ENCODE data around the gene SNRNP35.
A peak's percentile ranks its signal among the peaks of the same experiment; 100 is the strongest.

Gene SNRNP35

DNA sequence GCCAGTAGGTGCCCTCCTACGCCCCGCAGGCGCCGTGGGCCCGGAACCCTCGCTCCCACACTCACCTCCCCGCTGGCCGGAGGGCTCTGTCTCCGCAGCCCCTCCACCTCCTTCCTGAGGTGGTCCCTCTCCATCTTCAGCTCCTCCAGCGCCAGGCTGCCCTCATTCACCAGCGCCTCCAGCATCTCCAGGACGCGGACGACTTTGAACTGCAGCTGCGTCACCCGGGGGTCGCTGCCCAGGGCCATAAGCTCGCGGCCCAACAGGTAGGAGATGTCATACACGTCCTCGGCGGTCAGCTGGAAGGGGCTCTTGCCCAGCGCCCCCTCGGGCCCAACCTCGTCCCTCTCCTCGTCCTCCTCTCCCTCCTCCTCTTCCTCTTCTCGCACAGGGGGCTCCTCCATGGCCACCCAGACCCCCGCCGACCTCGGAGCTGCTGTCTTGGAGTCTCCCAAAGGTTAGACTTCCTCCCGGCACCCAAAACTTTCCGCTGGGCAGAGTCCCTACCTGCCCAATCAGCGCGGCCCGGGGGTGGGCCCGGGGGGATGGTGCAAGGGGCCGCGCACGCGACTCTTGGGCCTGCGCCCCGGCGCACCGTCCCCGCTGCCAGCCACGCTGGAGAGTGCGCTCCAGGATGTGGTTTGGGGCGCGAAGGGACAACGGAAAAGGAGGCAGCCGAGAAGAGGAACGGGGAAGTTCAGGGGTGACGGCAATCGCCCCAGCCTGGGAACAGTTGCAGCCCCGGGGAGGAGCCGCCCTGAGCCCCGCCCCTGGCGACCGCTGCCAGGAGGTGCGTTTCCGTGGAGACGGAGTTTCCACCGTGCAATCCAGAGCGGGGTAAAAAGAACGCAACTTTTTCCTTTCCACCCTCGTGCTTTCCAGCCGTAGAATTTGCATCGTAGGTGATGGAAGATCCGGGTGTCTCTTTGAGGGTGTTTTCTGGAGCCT is 21.6 kb upstream of the SNRNP35 start, which contains the start of gene RILPL2 (continued):
- TF ChIP-seq, protein P1, sequence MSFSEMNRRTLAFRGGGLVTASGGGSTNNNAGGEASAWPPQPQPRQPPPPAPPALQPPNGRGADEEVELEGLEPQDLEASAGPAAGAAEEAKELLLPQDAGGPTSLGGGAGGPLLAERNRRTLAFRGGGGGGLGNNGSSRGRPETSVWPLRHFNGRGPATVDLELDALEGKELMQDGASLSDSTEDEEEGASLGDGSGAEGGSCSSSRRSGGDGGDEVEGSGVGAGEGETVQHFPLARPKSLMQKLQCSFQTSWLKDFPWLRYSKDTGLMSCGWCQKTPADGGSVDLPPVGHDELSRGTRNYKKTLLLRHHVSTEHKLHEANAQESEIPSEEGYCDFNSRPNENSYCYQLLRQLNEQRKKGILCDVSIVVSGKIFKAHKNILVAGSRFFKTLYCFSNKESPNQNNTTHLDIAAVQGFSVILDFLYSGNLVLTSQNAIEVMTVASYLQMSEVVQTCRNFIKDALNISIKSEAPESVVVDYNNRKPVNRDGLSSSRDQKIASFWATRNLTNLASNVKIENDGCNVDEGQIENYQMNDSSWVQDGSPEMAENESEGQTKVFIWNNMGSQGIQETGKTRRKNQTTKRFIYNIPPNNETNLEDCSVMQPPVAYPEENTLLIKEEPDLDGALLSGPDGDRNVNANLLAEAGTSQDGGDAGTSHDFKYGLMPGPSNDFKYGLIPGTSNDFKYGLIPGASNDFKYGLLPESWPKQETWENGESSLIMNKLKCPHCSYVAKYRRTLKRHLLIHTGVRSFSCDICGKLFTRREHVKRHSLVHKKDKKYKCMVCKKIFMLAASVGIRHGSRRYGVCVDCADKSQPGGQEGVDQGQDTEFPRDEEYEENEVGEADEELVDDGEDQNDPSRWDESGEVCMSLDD (tag by site-specific recombination; IDR thresholded peaks at IDR 0.05), result no peak
- TF ChIP-seq ZNF19 (tag by site-specific recombination; IDR thresholded peaks at IDR 0.05; ENCODE audit: low read depth) (no peak), ZNF175 (tag by site-specific recombination; IDR thresholded peaks at IDR 0.05) (no peak), OVOL3 (tag by site-specific recombination; IDR thresholded peaks at IDR 0.05) (no peak), ZNF571 (tag by site-specific recombination; IDR thresholded peaks at IDR 0.05) (no peak), ZNF530 (tag by site-specific recombination; IDR thresholded peaks at IDR 0.05; ENCODE audit: low read depth) (no peak), KLF7 (tag by site-specific recombination; IDR thresholded peaks at IDR 0.05; ENCODE audit: borderline replicate concordance) (peak; percentile 11; the same call in 1 of the 2 replicates), ZNF501 (tag by site-specific recombination; IDR thresholded peaks at IDR 0.05) (0 out of 2 replicates have a peak, but pooled peaks have one; percentile 51), ZNF560 (tag by site-specific recombination; IDR thresholded peaks at IDR 0.05; ENCODE audit: borderline replicate concordance) (no peak), ZNF221 (tag by site-specific recombination; IDR thresholded peaks at IDR 0.05; ENCODE audit: borderline replicate concordance) (no peak), MYNN (tag by site-specific recombination; IDR thresholded peaks at IDR 0.05; ENCODE audit: borderline replicate concordance) (peak; percentile 97), ZNF324 (tag by site-specific recombination; IDR thresholded peaks at IDR 0.05) (0 out of 2 replicates have a peak, but pooled peaks have one; percentile 20), BCL11A (tag by site-specific recombination; IDR thresholded peaks at IDR 0.05; ENCODE audit: low read depth) (no peak), ZNF843 (tag by site-specific recombination; IDR thresholded peaks at IDR 0.05) (peak; percentile 51), ZNF146 (tag by site-specific recombination; IDR thresholded peaks at IDR 0.05) (0 out of 2 replicates have a peak, but pooled peaks have one; percentile 17), ZFHX2 (tag by site-specific recombination; conservative IDR thresholded peaks at IDR 0.05) (peak; percentile 79)
- TF ChIP-seq, protein P2, sequence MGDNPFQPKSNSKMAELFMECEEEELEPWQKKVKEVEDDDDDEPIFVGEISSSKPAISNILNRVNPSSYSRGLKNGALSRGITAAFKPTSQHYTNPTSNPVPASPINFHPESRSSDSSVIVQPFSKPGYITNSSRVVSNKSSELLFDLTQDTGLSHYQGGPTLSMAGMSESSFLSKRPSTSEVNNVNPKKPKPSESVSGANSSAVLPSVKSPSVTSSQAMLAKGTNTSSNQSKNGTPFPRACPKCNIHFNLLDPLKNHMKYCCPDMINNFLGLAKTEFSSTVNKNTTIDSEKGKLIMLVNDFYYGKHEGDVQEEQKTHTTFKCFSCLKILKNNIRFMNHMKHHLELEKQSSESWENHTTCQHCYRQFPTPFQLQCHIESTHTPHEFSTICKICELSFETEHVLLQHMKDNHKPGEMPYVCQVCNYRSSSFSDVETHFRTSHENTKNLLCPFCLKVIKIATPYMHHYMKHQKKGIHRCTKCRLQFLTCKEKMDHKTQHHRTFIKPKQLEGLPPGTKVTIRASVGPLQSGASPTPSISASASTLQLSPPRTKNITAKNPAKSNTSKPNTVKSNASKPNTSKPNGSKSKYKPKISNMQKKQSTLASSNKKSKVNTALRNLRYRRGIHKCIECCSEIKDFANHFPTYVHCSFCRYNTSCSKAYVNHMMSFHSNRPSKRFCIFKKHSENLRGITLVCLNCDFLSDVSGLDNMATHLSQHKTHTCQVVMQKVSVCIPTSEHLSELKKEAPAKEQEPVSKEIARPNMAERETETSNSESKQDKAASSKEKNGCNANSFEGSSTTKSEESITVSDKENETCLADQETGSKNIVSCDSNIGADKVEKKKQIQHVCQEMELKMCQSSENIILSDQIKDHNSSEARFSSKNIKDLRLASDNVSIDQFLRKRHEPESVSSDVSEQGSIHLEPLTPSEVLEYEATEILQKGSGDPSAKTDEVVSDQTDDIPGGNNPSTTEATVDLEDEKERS (tag by site-specific recombination; IDR thresholded peaks at IDR 0.05), result no peak
- TF ChIP-seq, protein P3, sequence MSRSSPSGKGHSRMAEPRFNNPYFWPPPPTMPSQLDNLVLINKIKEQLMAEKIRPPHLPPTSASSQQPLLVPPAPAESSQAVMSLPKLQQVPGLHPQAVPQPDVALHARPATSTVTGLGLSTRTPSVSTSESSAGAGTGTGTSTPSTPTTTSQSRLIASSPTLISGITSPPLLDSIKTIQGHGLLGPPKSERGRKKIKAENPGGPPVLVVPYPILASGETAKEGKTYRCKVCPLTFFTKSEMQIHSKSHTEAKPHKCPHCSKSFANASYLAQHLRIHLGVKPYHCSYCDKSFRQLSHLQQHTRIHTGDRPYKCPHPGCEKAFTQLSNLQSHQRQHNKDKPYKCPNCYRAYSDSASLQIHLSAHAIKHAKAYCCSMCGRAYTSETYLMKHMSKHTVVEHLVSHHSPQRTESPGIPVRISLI (tag by site-specific recombination; IDR thresholded peaks at IDR 0.05), result no peak
- TF ChIP-seq, protein P4, sequence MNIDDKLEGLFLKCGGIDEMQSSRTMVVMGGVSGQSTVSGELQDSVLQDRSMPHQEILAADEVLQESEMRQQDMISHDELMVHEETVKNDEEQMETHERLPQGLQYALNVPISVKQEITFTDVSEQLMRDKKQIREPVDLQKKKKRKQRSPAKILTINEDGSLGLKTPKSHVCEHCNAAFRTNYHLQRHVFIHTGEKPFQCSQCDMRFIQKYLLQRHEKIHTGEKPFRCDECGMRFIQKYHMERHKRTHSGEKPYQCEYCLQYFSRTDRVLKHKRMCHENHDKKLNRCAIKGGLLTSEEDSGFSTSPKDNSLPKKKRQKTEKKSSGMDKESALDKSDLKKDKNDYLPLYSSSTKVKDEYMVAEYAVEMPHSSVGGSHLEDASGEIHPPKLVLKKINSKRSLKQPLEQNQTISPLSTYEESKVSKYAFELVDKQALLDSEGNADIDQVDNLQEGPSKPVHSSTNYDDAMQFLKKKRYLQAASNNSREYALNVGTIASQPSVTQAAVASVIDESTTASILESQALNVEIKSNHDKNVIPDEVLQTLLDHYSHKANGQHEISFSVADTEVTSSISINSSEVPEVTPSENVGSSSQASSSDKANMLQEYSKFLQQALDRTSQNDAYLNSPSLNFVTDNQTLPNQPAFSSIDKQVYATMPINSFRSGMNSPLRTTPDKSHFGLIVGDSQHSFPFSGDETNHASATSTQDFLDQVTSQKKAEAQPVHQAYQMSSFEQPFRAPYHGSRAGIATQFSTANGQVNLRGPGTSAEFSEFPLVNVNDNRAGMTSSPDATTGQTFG (tag by site-specific recombination; IDR thresholded peaks at IDR 0.05; ENCODE audit: borderline replicate concordance), result no peak
- TF ChIP-seq, protein P5, sequence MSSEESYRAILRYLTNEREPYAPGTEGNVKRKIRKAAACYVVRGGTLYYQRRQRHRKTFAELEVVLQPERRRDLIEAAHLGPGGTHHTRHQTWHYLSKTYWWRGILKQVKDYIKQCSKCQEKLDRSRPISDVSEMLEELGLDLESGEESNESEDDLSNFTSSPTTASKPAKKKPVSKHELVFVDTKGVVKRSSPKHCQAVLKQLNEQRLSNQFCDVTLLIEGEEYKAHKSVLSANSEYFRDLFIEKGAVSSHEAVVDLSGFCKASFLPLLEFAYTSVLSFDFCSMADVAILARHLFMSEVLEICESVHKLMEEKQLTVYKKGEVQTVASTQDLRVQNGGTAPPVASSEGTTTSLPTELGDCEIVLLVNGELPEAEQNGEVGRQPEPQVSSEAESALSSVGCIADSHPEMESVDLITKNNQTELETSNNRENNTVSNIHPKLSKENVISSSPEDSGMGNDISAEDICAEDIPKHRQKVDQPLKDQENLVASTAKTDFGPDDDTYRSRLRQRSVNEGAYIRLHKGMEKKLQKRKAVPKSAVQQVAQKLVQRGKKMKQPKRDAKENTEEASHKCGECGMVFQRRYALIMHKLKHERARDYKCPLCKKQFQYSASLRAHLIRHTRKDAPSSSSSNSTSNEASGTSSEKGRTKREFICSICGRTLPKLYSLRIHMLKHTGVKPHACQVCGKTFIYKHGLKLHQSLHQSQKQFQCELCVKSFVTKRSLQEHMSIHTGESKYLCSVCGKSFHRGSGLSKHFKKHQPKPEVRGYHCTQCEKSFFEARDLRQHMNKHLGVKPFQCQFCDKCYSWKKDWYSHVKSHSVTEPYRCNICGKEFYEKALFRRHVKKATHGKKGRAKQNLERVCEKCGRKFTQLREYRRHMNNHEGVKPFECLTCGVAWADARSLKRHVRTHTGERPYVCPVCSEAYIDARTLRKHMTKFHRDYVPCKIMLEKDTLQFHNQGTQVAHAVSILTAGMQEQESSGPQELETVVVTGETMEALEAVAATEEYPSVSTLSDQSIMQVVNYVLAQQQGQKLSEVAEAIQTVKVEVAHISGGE (tag by site-specific recombination; conservative IDR thresholded peaks at IDR 0.05; ENCODE audit: low read depth), result peak; percentile 71
- TF ChIP-seq, protein P6, sequence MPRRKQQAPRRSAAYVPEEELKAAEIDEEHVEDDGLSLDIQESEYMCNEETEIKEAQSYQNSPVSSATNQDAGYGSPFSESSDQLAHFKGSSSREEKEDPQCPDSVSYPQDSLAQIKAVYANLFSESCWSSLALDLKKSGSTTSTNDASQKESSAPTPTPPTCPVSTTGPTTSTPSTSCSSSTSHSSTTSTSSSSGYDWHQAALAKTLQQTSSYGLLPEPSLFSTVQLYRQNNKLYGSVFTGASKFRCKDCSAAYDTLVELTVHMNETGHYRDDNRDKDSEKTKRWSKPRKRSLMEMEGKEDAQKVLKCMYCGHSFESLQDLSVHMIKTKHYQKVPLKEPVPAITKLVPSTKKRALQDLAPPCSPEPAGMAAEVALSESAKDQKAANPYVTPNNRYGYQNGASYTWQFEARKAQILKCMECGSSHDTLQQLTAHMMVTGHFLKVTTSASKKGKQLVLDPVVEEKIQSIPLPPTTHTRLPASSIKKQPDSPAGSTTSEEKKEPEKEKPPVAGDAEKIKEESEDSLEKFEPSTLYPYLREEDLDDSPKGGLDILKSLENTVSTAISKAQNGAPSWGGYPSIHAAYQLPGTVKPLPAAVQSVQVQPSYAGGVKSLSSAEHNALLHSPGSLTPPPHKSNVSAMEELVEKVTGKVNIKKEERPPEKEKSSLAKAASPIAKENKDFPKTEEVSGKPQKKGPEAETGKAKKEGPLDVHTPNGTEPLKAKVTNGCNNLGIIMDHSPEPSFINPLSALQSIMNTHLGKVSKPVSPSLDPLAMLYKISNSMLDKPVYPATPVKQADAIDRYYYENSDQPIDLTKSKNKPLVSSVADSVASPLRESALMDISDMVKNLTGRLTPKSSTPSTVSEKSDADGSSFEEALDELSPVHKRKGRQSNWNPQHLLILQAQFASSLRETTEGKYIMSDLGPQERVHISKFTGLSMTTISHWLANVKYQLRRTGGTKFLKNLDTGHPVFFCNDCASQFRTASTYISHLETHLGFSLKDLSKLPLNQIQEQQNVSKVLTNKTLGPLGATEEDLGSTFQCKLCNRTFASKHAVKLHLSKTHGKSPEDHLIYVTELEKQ (tag by site-specific recombination; IDR thresholded peaks at IDR 0.05; ENCODE audit: borderline replicate concordance), result no peak

Data from HEK293 (cell line).